A549 (cell line): Measurements from ENCODE around the gene LGALS4. TPM values are rescaled to one million over a fixed set of nuclear protein-coding genes. Genes with fewer than 3 reads are reported as not detected.
A peak's percentile ranks its signal among the peaks of the same experiment; 100 is the strongest.

Experiments
- ATAC-seq, 2 experiments: fragments of 200-7000 bp in 1 of 2; fragments of >200 bp in 1 of 2; cut with Nextera tagmentation in 1 of 2; cut with Tn5 transposase in 1 of 2; 3 replicates each; pipeline versions ENCODE4 v1.8.0 to v1.9.1; 2018 to 2020; ENCODE audit warnings: mild to moderate bottlenecking in 1 of 2, moderate library complexity in 1 of 2
- CTCF ChIA-PET: fragments of 300-600 bp; sonication (Branson Sonifier 250); formaldehyde crosslinking; extraction: SDS; loops from one replicate; lab custom pipeline; 2021; ENCODE audit warnings: antibody characterized with exemption, inconsistent platforms; lab: Yijun Ruan, JAX
- POLR2A ChIA-PET: fragments of 350-600 bp; formaldehyde crosslinking; extraction: SDS; loops from one replicate; lab custom pipeline; 2021; ENCODE audit warnings: antibody characterized with exemption, inconsistent platforms; lab: Yijun Ruan, JAX
- DNase-seq, 2 experiments: peaks; one replicate each; pipeline versions ENCODE4 v3.0.0 to v3.0.0-alpha.2; 2011 to 2016; ENCODE audit warnings: low read depth in 1 of 2, low spot score in 1 of 2
- FAIRE-seq: peaks from 2 replicates; lab custom pipeline; 2011; peaks lifted over from hg19 to GRCh38; lab: Jason Lieb, UNC
- H3K27ac ChIP-seq, 2 experiments: fragments of >200 bp; sonication (Bioruptor Twin); formaldehyde crosslinking; 3 replicates each; pipeline ENCODE4 v1.5.1; 2016 to 2017
- H3K4me1 ChIP-seq: fragments of >200 bp; sonication (Bioruptor Twin); formaldehyde crosslinking; 3 replicates; pipeline ENCODE4 v1.6.1; 2016
- H3K4me2 ChIP-seq: fragments of >200 bp; sonication (Bioruptor Twin); formaldehyde crosslinking; 3 replicates; pipeline ENCODE4 v1.6.1; 2016
- H3K4me3 ChIP-seq: fragments of >200 bp; sonication (Bioruptor Twin); formaldehyde crosslinking; 3 replicates; pipeline ENCODE4 v1.5.1; 2016
- H3K9me3 ChIP-seq: fragments of >200 bp; sonication (Bioruptor Twin); formaldehyde crosslinking; 3 replicates; pipeline ENCODE4 v1.6.1; 2016
- ATOH8 ChIP-seq: fragments of 250-450 bp; sonication (Bioruptor Pico); IDR thresholded peaks from 2 replicates; pipeline ENCODE4 v1.5.0; 2020; ENCODE audit warnings: low read depth, mild to moderate bottlenecking, moderate library complexity
- BCL3 ChIP-seq: fragments of >200 bp; sonication (Bioruptor Twin); formaldehyde crosslinking; IDR thresholded peaks from 3 replicates; pipeline ENCODE4 v1.6.1; 2016
- BHLHE40 ChIP-seq: IDR thresholded peaks from 2 replicates; pipeline ENCODE4 v1.6.1; 2012; ENCODE audit warnings: low read depth, low read length, inconsistent platforms
- CEBPB ChIP-seq, 2 experiments: fragments of >200 bp in 1 of 2; sonication (Bioruptor Twin) in 1 of 2; formaldehyde crosslinking in 1 of 2; IDR thresholded peaks; 2 replicates each; pipeline ENCODE4 v1.6.1; 2012 to 2016
- CHD2 ChIP-seq: fragments of 150-350 bp; IDR thresholded peaks from 2 replicates; pipeline ENCODE4 v1.6.1; 2014; ENCODE audit warnings: low read length; ENCODE audit not compliant: partially characterized antibody
- EHF ChIP-seq: fragments of 250-450 bp; sonication (Bioruptor Pico); IDR thresholded peaks from 2 replicates; pipeline ENCODE4 v1.5.0; 2020; ENCODE audit warnings: mild to moderate bottlenecking
- ESRRA ChIP-seq: fragments of 150-350 bp; IDR thresholded peaks from 2 replicates; pipeline ENCODE4 v1.6.1; 2014; ENCODE audit warnings: mild to moderate bottlenecking, low read length, borderline replicate concordance
- FOSL2 ChIP-seq, 2 experiments: fragments of 450-650 bp in 1 of 2; fragments of >200 bp in 1 of 2; sonication (Bioruptor Twin) in 1 of 2; formaldehyde crosslinking; IDR thresholded peaks; 2 replicates each; pipeline versions ENCODE4 v1.5.0 to v1.6.1; 2016 to 2020; ENCODE audit warnings: mild to moderate bottlenecking in 1 of 2, moderate library complexity in 1 of 2
- GATA3 ChIP-seq: IDR thresholded peaks from 2 replicates; pipeline ENCODE4 v1.6.1; 2012; ENCODE audit warnings: borderline replicate concordance
- HMGXB4 ChIP-seq: fragments of 250-450 bp; sonication (Bioruptor Pico); IDR thresholded peaks from 2 replicates; pipeline ENCODE4 v1.5.0; 2021; ENCODE audit warnings: mild to moderate bottlenecking, moderate library complexity, borderline replicate concordance
- HOXA7 ChIP-seq: fragments of 250-450 bp; sonication (Bioruptor Pico); IDR thresholded peaks from 2 replicates; pipeline ENCODE4 v1.5.0; 2020; ENCODE audit warnings: mild to moderate bottlenecking, moderate library complexity
- HOXB13 ChIP-seq: fragments of 250-450 bp; sonication (Bioruptor Pico); IDR thresholded peaks from 2 replicates; pipeline ENCODE4 v1.5.0; 2020; ENCODE audit warnings: low read depth, mild to moderate bottlenecking, moderate library complexity
- HOXB5 ChIP-seq: fragments of 250-450 bp; sonication (Bioruptor Pico); IDR thresholded peaks from 2 replicates; pipeline ENCODE4 v1.5.0; 2020; ENCODE audit warnings: mild to moderate bottlenecking, moderate library complexity
- JUN ChIP-seq, 2 experiments: fragments of >200 bp; sonication (Bioruptor Twin); formaldehyde crosslinking; IDR thresholded peaks; 2 replicates in 1 of 2; 3 replicates in 1 of 2; pipeline ENCODE4 v1.6.1; 2016 to 2017
- KDM5A ChIP-seq: fragments of 200-600 bp; sonication (generic); IDR thresholded peaks from 2 replicates; pipeline ENCODE4 v1.6.1; 2016; ENCODE audit warnings: antibody characterized with exemption, mild to moderate bottlenecking
- MAFK ChIP-seq: fragments of 450-650 bp; IDR thresholded peaks from 2 replicates; pipeline ENCODE4 v1.6.1; 2014; ENCODE audit not compliant: partially characterized antibody
- MAZ ChIP-seq: fragments of 150-350 bp; IDR thresholded peaks from 2 replicates; pipeline ENCODE4 v1.6.1; 2014; ENCODE audit warnings: antibody characterized with exemption, low read depth, low read length, borderline replicate concordance
- NPAS2 ChIP-seq: fragments of 250-450 bp; sonication (Bioruptor Pico); IDR thresholded peaks from 2 replicates; pipeline ENCODE4 v1.8.0; 2022; ENCODE audit warnings: mild to moderate bottlenecking, moderate library complexity, borderline replicate concordance
- PHF8 ChIP-seq: fragments of 200-600 bp; sonication (generic); IDR thresholded peaks from 2 replicates; pipeline ENCODE4 v1.6.1; 2016; ENCODE audit warnings: low read depth, mild to moderate bottlenecking, antibody characterized with exemption, moderate library complexity, borderline replicate concordance
- POLR2AphosphoS2 ChIP-seq: conservative IDR thresholded peaks from 2 replicates; pipeline ENCODE4 v1.6.1; 2012; ENCODE audit warnings: low read length, improper control_type of control experiment, inconsistent platforms
- RAD21 ChIP-seq, 2 experiments: fragments of >200 bp in 1 of 2; sonication (Bioruptor Twin) in 1 of 2; formaldehyde crosslinking in 1 of 2; IDR thresholded peaks in 1 of 2; conservative IDR thresholded peaks in 1 of 2; 2 replicates in 1 of 2; 3 replicates in 1 of 2; pipeline ENCODE4 v1.6.1; 2012 to 2018; ENCODE audit warnings: inconsistent platforms in 1 of 2
- RARB ChIP-seq: fragments of 250-450 bp; sonication (Bioruptor Pico); IDR thresholded peaks from 2 replicates; pipeline ENCODE4 v1.8.0; 2021; ENCODE audit warnings: mild to moderate bottlenecking, moderate library complexity
- REST ChIP-seq: fragments of 200-600 bp; sonication (generic); IDR thresholded peaks from 2 replicates; pipeline ENCODE4 v1.6.1; 2016; ENCODE audit warnings: antibody characterized with exemption, mild to moderate bottlenecking, moderate library complexity
- TFCP2L1 ChIP-seq: fragments of 250-450 bp; sonication (Bioruptor Pico); IDR thresholded peaks from 2 replicates; pipeline ENCODE4 v1.5.0; 2021; ENCODE audit warnings: mild to moderate bottlenecking
- TP53 ChIP-seq: fragments of 250-450 bp; sonication (Bioruptor Pico); IDR thresholded peaks from 2 replicates; pipeline ENCODE4 v1.5.0; 2021; ENCODE audit warnings: mild to moderate bottlenecking, moderate library complexity
- ZSCAN20 ChIP-seq: fragments of 250-450 bp; sonication (Bioruptor Pico); IDR thresholded peaks from 2 replicates; pipeline ENCODE4 v1.8.0; 2022; ENCODE audit warnings: mild to moderate bottlenecking, moderate library complexity
- WGBS: methylation state at CpG from one replicate; pipeline ENCODE4 v1.1.6; 2017; ENCODE audit errors: missing lambda C conversion rate; 5-methylcytosine and 5-hydroxymethylcytosine counted together
- polyA plus RNA-seq, 4 experiments: library from polyadenylated mRNA; depleted of rRNA in 3 of 4; stranded (reverse); fragments of >200 nt; fragmentation: RNase III in 1 of 4; extraction: RNeasy Plus Mini Kit Qiagen cat#74134 plus additional on column Dnase treatment in 1 of 4; gene quantifications; 2 replicates in 3 of 4; 3 replicates in 1 of 4; pipeline ENCODE4 v1.2.3, GENCODE V29; 2011 to 2017
- TF ChIP-seq, protein P1 (sequence below): IDR thresholded peaks from 2 replicates; pipeline ENCODE4 v1.6.1; 2012; ENCODE audit warnings: low read depth, borderline replicate concordance

Gene LGALS4
- polyA plus RNA-seq, 2 of the 4 experiments (the other 2 are of a cell fraction) = 0.94 to 2.5 TPM

- TF ChIP-seq, protein P1, sequence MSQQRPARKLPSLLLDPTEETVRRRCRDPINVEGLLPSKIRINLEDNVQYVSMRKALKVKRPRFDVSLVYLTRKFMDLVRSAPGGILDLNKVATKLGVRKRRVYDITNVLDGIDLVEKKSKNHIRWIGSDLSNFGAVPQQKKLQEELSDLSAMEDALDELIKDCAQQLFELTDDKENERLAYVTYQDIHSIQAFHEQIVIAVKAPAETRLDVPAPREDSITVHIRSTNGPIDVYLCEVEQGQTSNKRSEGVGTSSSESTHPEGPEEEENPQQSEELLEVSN = no peak; the same call in 1 of the 2 replicates
- TF ChIP-seq HOXA7 (CRISPR knock-in tag) (no peak), ZSCAN20 (CRISPR knock-in tag) (no peak), EHF (CRISPR knock-in tag) (no peak), NPAS2 (CRISPR knock-in tag) (no peak), CEBPB (IDR thresholded peaks at IDR 0.05) (no peak), ESRRA (no peak)
Measured at GRCh38 chr19:38849860-38850435, 37.2 kb upstream of the LGALS4 start, which contains the start of gene HNRNPL (continued).

GRCh38 chr19:38849147-38849859, 36.6 kb upstream of the LGALS4 start:
- DNase-seq = peak; percentile 99 to 100
- WGBS = 2% methylated on average over 51 of the region's 76 CpGs
- CTCF ChIA-PET = interaction anchor here (0.6 to 4.3 kb wide), 20 partner anchors 8 to 615 kb away, joined by 3 to 21 read pairs (median 3); partner anchors contain the start of genes ECH1, MRPS12 and SARS2
- H3K4me2 ChIP-seq = peak overlapping the region; percentile 85
- POLR2A ChIA-PET = interaction anchor here (0.5 to 2.8 kb wide), 37 partner anchors 9 to 917 kb away, joined by 3 to 62 read pairs (median 4); partner anchors contain the start of genes ACTN4, ECH1, EIF3K and FBXO17
- H3K4me3 ChIP-seq = peak overlapping the region; percentile 69
- no peaks in the 10 kb centered on the region for H3K9me3 ChIP-seq
- peak; percentile 92 for FAIRE-seq
- H3K4me1 ChIP-seq = peaks cover 49% of the 10 kb centered on the region
- peak overlapping the region; percentile 93 to 96 for H3K27ac ChIP-seq
- ATAC-seq = peak; percentile 11
- TF ChIP-seq HOXB5 (CRISPR knock-in tag) (peak; percentile 72), BHLHE40 (peak; percentile 44; the same call in 1 of the 2 replicates), POLR2AphosphoS2 (peak; percentile 96), HMGXB4 (no peak), FOSL2 (IDR thresholded peaks at IDR 0.05) (no peak), FOSL2 (CRISPR knock-in tag; IDR thresholded peaks at IDR 0.05) (peak; percentile 37; the same call in 1 of the 2 replicates), MAFK (no peak), RAD21 (conservative IDR thresholded peaks at IDR 0.05 in 1 of 2, IDR thresholded peaks at IDR 0.05 in 1 of 2) (peak; percentile 4 to 36; a peak in 2 of 5 replicates), BCL3 (no peak; the same call in 2 of the 3 replicates), PHF8 (peak; percentile 91), CHD2 (peak; percentile 68), JUN (IDR thresholded peaks at IDR 0.05) (no peak; a peak in 4 of 5 replicates), KDM5A (no peak), ATOH8 (CRISPR knock-in tag) (peak; percentile 84; the same call in 1 of the 2 replicates), EHF (CRISPR knock-in tag) (0 out of 2 replicates have a peak, but pooled peaks have one; percentile 74), MAZ (peak; percentile 95; the same call in 1 of the 2 replicates), TFCP2L1 (CRISPR knock-in tag) (0 out of 2 replicates have a peak, but pooled peaks have one; percentile 64), REST (no peak), HOXB13 (CRISPR knock-in tag) (no peak), RARB (peak; percentile 84), HOXA7 (CRISPR knock-in tag) (peak; percentile 96), GATA3 (0 out of 2 replicates have a peak, but pooled peaks have one; percentile 29), TP53 (CRISPR knock-in tag) (peak; percentile 96)
